Measurements from ENCODE around the gene TBC1D2.

- TF ChIP-seq CTCF (IDR thresholded peaks at IDR 0.05): no peak
- TF ChIP-seq EP300 (IDR thresholded peaks at IDR 0.05): no peak
Measured at GRCh38 chr9:98207606-98208005, 47.8 kb downstream of the TBC1D2 start.

All from gastroesophageal sphincter (tissue), 3 donors.